Activated T-cell treated with anti-CD3 and anti-CD28 coated beads, Interleukin-2, amount 50 U/mL, for 1 hour (primary cell): ENCODE data around the gene SIGLEC15.
"Not testable (repeated sequence)": the region's sequence is repeated elsewhere in the genome, so short reads cannot be mapped to it uniquely, and the experiment has no call there.

ENCODE experiments used
- DNase-seq: peaks from one replicate; pipeline ENCODE4 v3.0.0-alpha.2; 2020

Gene SIGLEC15, protein sequence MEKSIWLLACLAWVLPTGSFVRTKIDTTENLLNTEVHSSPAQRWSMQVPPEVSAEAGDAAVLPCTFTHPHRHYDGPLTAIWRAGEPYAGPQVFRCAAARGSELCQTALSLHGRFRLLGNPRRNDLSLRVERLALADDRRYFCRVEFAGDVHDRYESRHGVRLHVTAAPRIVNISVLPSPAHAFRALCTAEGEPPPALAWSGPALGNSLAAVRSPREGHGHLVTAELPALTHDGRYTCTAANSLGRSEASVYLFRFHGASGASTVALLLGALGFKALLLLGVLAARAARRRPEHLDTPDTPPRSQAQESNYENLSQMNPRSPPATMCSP

DNA sequence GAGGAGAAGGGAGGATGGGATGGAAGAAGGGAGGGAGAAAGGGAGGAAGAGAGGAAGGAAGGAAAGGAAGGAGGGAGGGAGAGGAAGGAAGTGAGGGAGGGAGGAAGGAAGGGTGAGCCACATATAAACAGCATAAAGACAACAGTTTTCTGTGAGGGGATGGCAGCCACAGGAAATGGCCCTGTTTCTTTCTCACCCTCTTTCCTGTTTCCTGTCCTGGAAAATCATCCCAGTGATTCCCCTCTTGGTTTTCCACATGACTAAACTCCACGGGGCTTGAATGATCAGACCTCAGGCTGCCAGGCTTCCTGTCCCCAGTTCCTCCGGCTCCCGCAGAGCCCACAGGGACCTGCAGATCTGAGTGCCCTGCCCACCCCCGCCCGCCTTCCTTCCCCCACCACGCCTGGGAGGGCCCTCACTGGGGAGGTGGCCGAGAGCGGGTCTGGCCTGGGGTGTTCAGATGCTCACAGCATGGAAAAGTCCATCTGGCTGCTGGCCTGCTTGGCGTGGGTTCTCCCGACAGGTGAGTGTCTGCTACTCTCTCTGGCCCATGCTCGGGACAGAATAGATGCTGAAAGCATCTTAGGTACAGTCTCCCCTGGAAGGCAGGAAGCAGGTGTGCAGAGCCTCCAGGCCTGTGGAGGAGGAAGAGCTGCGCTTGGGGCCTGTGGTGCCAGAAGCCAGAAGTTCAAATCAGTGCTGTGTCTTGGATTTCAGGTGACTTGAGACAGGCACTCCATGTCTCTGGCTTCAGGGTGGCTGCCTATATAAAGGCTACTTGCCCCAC is at the start of gene SIGLEC15:
TSS of gene SIGLEC15 (plus strand) at position 418 of the 787 bp plus-strand sequence. CDS start at position 472, 54 bp downstream.
- no peak for DNase-seq

DNA sequence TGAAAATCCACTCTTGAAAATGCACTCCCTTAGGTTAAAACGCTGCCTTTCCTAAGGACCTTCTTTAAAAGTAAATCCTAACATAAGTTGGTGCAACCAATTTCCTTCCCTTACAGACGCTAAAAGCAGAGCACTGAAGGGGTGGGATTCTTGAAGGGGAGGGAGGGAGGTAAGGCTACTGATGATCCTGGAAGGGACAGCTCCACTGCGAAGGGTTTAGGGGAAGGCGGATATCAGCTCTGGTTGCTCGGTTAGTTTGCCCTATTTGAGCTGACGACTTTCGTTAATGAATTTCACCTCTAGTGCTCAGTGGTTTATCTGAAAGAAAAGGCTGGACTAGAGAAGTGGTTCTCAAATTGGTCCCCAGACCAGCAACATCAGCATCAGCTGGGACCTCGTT is 49.7 kb upstream of the SIGLEC15 start:
- no peak for DNase-seq

DNA sequence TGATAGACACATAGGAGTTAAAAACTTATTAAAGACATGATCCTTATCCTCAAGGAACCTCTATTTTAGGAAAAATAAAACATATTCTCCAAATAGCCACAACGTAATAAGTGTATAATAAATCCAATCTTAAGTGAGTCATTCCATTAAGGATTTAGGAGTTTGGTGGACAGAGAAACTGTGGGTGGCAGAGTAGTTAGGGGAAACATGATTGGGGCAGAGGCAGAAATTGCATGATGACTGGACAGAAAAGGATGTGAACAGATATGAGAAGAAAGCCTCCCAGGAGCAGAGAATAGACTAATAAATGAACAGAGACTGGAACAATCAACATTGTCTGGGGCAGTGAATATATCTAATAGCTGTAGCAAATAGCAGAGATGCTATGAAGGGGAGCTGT is 48.1 kb upstream of the SIGLEC15 start:
- DNase-seq, result no peak

DNA sequence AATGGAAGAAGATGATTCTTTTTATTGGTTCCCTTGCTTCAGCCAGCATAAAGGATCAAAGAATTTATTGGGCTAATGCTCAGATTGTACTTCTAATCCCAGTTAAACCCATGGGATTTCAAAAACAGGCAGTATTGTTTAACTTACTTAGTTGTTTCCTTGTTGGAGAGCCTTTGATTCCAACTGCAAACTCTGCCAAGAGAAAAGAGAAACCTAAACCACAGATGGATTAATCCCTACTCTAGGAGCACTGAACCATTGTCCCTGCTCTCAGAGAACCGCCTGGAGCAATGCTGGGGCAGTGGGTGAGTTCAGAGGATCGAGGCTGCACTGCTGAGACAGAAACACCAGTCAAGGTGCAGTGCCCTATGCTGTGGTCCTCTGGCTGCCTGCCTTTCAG is 44.9 kb upstream of the SIGLEC15 start:
- no peak for DNase-seq

DNA sequence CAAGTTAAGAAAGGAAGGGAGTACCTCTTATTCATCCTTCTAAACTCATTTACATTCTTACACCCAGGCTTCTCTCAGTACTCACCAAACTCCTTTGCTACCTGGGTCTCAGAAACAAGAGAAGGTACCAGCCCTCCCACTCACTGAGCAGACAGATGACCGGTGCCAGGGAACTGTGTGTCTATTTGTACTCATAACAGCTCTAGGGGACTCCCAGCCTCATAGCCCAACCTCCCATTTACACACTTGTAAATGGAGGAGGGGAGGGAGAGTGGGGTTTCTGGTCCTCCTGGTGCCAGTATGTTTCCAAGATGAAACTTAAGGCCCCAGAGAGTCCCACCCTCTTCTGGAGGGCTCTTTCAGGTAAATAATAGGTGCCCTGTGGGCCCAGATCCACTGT is 42.8 kb upstream of the SIGLEC15 start:
- DNase-seq, result no peak

DNA sequence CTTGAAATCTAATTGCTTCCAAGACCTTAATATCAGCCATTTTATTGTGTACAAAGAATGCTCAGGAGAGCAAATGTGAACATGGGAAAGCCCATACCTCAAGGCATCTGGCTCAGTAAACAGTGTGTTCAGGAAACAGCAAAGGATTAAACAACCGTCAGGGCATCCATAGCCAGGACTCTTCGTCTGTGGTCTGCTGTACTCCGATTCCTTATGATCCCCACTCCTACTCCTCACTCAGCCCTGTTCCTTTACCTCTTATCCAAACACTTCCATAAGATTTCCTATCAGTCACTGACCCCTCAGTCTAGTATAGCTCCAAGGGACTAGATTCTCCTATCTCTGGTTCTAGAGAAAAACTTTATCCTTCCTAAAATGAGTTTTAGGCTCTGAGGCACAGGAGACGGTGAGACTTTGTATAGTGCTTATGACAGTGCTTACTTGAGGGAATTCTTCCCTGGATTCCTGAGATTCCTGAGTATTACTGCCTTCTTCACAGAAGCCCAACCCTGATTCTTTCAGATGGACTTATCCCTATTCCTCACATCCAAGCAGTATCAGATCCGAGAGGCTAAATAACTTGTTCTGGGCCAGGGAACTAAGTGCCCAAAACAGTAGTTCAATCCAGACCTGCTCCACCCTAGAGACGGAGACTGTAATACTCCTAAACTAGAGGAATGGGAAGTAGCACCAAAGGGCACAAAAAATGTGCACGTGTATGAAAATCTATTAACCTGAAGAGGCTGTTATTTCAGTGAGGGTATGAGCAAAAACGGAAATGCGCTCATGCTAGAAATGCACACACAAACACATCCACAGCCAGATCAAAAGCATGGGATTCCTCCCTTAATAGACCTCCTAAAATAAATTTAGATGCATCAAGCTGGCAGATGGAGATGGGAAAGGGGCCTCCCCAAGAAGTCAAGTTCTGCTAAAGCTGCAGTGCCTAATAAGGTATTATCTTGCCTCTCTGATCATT is 42.1 kb upstream of the SIGLEC15 start:
- no peak for DNase-seq

DNA sequence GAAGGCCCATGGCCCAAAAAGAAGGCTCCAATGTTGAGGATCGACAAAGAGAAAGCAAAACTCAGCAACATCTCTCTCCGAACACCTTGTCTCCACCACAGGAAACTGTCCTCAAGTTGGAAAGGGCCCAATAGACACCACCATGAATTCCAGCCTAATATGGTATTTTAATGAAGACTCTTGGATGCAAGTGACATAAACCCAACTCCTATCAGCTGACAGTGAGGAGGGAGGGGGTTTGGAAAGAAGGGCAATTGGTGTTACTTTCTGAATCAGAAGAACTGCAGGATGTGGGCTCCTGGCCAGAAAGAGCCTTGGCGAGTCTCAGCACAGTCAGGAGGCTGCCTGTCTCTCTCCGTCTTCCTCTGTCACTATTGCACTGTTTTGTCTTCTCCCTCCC is 40.3 kb upstream of the SIGLEC15 start:
- no peak for DNase-seq

DNA sequence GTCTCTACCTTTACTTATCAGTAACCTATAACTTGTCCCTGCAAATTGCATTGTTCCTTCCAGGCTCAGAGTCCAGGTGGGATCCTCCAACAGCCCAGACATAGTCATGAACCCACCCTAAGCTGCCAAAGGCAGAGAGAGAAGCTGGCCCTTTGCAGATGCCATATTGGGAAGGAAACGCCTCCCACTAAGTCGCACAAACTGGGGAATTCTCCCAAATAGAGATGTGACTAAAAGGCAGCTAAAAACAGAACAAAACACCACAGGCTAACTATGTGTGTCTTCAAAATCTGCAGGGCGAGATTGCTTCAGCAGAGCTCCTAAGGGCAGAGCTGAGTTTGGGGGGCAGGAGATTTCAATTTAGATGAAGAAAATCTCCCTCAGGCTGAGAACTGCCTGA is 38.5 kb upstream of the SIGLEC15 start:
- no peak for DNase-seq

DNA sequence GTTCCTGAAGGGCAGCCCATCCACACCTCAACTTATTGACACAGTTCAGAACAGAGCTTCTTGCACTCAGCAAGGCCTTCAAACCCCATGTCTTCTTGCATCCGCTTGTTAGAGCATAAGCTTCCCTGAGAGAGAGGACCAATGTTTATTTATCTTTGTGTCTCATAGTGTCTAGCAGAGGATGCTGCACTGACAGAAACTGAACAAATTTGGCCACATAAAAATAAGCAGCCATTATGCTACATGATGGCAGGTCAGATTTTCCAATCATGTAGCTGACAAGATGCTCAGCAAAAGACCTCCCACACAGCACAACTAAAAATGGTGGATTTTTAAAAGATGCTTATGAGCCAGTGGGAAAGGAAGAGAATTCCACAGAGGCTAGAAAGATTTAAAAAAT is 38.1 kb upstream of the SIGLEC15 start:
- DNase-seq, result no peak

DNA sequence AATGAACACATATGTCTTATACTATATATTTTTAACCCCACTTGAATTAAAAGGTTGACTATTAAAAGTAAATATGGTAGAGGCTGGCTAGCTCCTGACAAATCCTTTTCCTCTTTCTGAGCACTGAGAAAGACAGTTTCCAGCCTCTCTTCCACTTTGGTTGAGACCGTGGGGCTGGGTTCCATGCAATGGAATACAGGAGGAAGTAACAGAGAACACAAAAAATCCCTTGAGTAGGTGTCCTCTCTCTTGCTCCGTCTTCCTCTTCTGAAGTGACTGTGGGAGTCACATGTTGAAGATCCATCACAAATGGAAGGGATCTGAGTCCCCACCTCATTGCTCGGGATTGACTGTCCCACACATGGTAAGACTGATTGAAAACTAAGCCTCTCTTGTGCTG is 36.6 kb upstream of the SIGLEC15 start:
- DNase-seq, result no peak

DNA sequence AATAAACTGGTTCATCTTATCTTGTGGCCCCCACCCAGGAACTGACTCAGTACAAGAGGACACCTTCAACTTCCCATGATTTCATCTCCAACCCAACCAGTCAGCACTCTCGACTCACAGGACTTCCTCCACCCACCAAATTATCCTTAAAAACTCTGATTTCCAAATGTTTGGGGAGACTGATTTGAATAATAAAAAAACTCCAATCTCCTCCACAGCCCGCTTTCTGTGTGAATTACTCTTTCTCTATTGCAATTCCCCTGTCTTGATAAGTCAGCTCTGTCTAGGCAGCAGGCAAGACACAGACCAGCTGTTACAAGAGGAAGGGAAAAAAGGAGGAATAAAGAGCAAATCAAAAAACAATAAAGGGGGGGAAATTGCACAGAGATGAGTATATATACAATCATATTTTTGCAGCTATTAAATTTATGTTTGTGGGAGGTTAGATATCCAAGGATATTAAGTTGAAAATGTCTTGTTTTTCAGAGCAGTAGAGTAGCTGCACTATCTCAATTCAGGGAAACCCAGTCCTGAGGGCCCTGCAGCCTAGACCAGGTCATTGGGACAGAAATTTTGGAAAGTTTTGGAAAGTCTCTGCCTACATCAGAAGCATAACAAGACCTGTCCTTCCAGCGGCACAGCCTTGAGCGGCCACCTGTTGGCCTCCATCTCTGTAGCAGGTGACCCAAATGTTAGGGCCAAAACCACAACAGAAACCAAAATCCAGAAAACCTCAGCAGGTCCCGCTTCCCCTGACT is 32.8 kb upstream of the SIGLEC15 start:
- no peak for DNase-seq

DNA sequence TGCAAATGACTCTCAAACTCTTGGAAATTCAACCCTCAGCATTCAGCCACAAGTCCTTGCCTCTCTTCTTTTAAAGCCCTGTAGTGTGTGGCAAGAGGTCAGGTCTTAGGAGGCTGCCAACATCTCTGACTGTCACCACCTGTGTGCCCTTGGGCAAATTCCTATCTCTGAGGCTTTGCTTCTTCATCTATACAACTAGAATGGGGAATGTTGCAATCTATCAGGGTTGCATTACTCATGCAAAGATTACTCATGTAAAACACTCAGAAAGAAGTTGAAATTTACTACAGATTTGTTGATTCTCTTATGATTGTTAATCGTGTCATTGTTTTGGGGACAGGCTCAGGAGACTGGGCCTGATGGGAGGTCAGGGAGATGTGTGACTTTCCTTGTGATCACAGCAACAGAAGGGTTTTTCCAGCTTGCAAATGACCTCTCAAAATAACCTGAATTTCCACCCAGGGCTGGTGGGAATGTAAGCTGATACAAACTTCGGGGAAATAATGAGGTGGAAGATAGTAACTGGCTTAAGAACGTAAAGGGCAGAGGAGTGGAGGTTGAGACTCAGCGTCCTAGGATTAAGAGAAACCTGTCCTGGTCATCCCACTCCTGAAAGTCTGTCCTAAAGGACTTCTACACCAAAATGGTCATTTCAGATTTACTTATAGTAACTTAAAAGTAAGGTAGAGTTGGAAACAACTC is 32.1 kb upstream of the SIGLEC15 start:
- no peak for DNase-seq

DNA sequence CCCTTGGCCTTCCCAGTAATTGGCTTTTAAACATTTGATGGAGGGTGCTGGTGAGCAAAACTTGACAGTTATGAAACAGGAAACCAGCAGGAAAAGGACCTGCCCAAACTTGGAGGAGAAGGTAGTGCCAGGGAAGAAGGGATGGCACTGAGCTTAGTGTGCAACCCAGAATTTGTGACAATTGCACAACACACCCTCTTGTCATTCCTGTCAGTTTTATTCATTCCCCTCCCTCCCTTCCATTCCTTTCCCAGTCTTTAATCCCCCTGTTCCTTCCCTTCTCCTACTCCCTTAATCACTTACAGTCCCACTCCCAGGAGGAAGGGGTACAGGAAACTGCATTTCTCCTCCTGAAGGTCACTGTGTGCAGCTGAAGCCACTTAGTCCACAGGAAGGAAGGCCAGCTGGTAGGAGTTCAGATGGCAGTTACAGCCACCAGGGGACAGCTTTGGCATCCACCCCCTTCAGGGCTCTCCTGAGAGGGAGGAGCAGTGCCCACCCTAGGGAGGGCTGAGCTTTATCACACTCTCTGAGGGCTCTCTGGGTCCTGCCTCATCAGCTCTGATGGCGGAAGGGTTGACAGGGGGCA is 24.0 kb upstream of the SIGLEC15 start:
- DNase-seq, result no peak

DNA sequence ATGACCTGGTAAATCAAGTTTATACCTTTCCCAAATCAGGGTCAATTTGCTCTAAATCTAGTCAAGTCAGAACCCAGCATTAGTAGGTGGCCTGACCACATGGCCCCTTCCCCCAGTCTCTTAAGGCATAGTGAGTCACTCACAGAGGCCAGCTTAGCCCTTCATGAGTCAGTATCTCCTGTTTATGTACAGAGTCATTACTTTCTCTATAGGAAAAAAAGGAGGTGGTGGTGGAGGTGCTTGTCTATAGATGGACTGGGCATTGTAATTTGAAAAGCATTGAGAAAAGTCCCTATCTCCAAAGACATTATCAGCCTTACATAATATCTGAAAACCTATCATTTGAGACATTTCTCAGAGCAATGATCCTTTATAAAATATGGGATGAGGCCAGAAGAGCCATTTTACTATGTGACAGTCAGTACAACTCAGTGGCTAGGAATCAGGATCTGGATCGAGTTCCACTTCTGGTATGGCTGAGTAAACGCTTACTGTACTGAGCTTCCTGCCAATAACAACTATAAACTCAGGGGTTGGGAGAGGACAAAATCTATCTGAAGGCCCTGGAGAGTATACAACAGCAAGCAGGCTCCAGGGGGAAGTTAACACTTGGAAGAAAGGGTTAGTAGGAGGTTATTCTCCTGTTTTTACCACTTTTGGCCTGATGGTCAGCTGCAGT is 22.5 kb upstream of the SIGLEC15 start:
- DNase-seq, result no peak

DNA sequence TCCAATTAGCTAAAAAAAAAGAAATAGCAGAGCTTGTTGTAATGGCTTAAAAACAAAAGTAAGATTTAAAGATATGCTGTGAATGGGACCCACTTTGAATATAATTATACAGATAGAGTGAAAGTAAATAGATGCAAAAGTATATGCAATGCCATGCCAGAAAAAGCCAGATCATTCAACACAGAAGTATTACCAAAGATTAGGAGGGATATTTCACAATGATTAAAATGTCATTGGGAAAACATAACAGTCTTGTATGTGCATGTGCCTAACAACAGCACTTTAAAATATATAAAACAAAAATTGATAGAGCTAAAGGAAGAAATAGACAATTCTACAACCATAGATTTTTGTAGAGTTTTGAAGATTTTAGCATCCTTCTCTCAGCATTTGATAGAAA is 19.9 kb upstream of the SIGLEC15 start:
- no peak for DNase-seq

DNA sequence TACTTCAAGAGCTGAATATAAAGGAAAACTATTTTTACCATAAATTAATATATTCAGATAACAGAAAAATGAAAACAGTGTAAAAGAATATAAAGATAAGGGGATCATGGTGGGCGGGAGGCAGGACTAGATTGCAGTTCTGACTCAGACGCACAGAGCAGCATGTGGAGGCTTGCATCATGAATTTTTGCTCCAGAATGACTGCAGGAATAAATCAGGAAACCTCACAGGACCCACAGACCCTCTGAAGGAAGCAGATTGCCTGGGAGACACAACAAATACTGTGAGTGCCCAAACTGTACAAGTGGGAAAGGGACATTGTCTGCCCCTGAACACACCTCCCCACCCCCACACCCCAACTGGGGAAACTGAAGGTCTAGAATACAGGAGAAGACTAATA is 19.2 kb upstream of the SIGLEC15 start:
- no peak for DNase-seq

DNA sequence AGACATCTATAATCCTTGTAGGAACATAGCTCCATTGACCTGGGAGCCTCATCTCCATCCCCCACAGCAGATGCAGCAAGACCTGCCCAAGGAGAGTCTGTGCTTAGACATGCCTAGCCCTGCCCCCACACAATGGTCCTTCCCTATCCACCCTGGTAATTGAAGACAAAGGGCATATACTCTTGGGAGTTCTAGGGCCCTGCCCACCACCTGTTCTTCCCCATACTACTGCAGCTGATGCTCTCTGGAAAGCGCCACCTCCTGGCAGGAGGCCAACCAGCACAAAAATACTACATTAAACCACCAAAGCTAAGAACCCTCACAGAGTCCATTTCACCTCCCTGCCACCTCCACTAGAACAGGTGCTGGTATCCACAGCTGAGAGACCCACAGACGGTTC is 18.3 kb upstream of the SIGLEC15 start:
- not testable (repeated sequence) for DNase-seq

DNA sequence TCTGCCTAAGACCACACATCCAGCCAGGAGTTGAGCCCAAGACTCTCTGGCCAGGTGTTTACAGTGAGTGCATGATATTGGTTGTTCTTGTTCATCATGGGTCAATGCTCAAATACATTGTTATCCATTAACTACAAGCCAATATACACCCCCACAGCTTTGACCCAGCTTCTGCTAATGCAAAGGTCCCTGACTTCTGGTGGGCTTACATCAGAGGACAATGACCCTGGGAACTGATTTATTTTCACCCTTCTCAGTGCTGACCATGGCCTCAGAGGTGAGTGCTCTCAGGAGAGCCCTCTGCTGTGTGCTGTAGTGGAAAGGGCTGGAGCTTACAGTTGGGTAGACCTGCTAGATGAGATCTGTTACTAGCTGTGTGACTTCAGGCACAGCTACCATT is 10.7 kb upstream of the SIGLEC15 start:
- DNase-seq, result not testable (repeated sequence)

DNA sequence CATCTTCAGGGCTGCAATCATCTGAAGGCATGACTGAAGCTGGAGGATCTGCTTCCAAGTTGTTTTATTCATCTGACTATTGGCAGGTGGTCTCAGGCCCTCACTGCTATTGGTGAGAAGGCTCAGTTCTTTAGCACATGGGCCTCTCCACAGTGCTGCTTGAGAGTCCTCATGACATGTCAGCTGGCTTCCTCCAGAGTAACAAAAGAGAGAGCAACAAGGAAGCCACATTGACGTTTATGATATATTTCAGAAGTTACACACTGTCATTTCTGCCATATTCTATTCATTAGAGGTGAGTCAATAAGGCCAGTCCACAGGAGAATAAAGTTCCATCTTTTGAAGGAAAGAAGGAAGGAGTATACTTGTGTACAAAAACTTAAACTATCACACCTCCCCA is 7.9 kb upstream of the SIGLEC15 start:
- no peak for DNase-seq

DNA sequence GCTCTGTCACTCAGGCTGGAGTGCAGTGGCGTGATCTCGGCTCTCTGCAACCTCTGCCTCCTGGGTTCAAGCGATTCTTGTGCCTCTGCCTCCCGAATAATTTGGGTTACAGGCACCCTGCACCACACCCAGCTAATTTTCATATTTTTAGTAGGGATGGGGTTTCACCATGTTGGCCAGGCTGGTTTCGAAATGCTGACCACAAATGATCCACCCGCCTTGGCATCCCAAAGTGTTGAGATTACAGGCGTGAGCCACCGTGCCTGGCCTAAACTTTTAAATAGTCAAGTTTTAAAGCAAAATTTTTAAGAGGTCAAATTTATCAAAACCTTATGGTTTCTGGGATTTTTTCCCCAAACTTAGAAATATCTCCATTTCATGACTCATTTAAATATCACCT is 6.7 kb upstream of the SIGLEC15 start:
- DNase-seq, result not testable (repeated sequence)
